ENCODE data around the gene SAV1. TPM values are rescaled to one million over a fixed set of nuclear protein-coding genes. Genes with fewer than 3 reads are reported as not detected.

SAV1 gene
- 28.9 and 31.4 TPM in 2 replicates for total RNA-seq

DNA sequence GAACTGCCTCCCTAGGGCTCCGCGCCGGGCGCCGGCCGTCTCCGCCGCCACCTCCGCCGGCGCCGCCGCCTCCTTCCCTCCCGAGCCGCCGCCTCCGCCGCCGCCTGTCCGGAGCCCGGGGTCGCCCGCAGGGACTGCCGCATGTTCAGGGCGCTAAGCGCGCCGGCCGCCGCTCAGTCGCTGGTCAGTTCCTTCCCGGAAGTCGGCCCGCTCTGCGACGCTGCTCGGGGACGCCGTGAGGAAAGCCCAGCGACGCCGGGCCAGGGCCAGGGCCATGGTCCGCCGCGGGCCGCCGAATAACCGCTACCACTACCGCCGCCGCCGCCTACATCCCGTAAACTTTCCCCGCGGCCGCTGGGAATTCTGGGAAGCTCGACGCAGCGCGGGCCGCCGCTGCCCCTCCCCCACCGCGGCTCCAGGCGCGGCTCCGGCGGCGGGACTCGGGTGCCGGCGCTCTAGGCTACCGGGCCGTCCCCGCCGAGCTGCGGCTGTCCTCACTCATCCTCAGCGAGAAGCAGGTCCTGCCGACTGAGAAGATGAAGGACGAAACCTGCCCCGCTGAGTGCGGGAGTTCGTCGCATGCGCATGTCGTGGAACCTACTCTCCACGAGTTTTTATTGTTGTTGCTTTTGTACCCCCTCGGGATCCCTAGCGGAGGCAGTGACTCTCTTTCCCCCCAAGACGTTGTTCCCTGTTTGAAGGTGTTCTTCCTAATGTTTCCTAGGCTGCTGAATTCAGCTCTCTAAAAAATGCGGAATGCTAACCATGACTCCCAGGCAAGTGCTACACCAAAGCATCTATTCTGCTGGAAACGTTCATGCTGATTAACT is at the start of gene SAV1:
Gene SAV1 (minus strand): TSS at position 311 of the 830 bp plus-strand sequence. CDS start 339 bp downstream, outside the sequence.

Other genes starting within 250 kb of the SAV1 start
- 19.7 and 31.8 TPM in 2 replicates for gene MAP4K5, start 135.7 kb downstream of the SAV1 start, total RNA-seq
- 7.3 and 8.3 TPM in 2 replicates for gene ATL1, start 108.2 kb downstream of the SAV1 start, total RNA-seq
- gene NIN, start 162.9 kb upstream of the SAV1 start, total RNA-seq: 19.0 and 20.6 TPM in 2 replicates
- gene ABHD12B, start 203.7 kb upstream of the SAV1 start, total RNA-seq: not detected in 2 replicates

All from bronchial smooth muscle cell (primary cell).